ENCODE results near the gene GPAM. TPM values are rescaled to one million over a fixed set of nuclear protein-coding genes. Genes with fewer than 3 reads are reported as not detected.

Gene GPAM
- total RNA-seq, 2 donors from 2014 or later, result 18.5 to 21.3 TPM

DNA sequence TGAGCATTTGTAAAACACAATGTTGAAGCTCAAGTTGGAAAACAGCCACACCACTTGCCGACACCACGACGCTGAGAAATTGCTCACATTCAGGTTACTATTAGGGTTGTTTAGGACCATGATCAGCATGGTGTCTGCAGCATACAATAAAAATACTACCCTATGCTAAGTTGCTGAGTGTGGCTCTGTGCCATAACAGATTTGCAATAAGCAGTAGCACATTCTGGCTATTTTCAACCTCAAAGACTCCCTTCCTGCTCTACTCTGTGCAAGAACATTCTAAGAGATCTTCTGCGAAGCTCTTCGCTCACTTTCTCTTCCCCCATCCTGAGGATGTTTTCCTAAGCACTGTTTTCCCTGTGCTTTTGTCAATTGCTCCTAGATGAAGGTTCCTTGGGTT, 38.3 kb downstream of the GPAM start:
- DNase-seq, result no peak
- no peak overlapping the region for H3K9ac ChIP-seq (ENCODE audit: extremely low read depth, low read length, poor library complexity, severe bottlenecking)
- Mint-ChIP-seq H3K9me3 (no peaks in the 10 kb centered on the region), H3K4me1 (peaks cover 3% of the 10 kb centered on the region), H3K4me3 (no peak overlapping the region), H3K27ac (no peak overlapping the region), H3K27me3 (ENCODE audit: insufficient read depth) (no peaks in the 10 kb centered on the region), H3K36me3 (ENCODE audit: low read depth) (peaks cover 7% of the 10 kb centered on the region)
- H3K9me3 ChIP-seq (ENCODE audit: control insufficient read depth, low read length), result no peaks in the 10 kb centered on the region
- no peaks in the 10 kb centered on the region for H3K4me1 ChIP-seq (ENCODE audit: control insufficient read depth, insufficient read depth, low read length)
- WGBS, 2 experiments (ENCODE audit: insufficient coverage in 1 of 2, insufficient read length in 1 of 2), result 97 to 100% methylated on average over 5 of the region's 5 CpGs
- H3K27ac ChIP-seq (ENCODE audit: low read depth, low read length), result no peak overlapping the region
- TF ChIP-seq, protein P1, sequence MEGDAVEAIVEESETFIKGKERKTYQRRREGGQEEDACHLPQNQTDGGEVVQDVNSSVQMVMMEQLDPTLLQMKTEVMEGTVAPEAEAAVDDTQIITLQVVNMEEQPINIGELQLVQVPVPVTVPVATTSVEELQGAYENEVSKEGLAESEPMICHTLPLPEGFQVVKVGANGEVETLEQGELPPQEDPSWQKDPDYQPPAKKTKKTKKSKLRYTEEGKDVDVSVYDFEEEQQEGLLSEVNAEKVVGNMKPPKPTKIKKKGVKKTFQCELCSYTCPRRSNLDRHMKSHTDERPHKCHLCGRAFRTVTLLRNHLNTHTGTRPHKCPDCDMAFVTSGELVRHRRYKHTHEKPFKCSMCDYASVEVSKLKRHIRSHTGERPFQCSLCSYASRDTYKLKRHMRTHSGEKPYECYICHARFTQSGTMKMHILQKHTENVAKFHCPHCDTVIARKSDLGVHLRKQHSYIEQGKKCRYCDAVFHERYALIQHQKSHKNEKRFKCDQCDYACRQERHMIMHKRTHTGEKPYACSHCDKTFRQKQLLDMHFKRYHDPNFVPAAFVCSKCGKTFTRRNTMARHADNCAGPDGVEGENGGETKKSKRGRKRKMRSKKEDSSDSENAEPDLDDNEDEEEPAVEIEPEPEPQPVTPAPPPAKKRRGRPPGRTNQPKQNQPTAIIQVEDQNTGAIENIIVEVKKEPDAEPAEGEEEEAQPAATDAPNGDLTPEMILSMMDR (conservative IDR thresholded peaks at IDR 0.05), result no peak
- no peaks in the 10 kb centered on the region for H3K27me3 ChIP-seq (ENCODE audit: control insufficient read depth, insufficient read depth, low read length, poor library complexity, severe bottlenecking)
- no peaks in the 10 kb centered on the region for H3K36me3 ChIP-seq (ENCODE audit: control insufficient read depth, insufficient read depth, low read length)
- H3K4me3 ChIP-seq (ENCODE audit: low read length), result no peak overlapping the region

DNA sequence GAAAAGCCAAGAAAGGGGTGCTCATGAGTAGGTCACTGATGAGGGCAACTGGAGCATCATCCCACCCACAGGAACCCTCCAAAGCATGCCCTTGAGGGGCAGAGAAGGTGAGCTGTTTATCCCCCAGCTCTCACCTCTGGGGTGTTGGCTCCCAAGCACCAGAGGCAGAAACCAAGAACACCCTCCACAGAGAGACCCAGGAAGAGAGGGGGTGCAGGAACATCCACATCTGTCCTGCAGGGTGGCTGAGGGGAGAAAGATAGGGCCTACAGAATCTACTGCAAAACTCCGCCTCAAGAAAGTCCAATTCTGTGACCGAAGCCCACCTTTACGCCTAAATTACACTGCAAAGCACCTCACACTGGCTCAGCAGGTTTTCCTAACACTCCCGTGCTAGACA, 40.1 kb downstream of the GPAM start:
- H3K9ac ChIP-seq (ENCODE audit: extremely low read depth, low read length, poor library complexity, severe bottlenecking), result no peak overlapping the region
- Mint-ChIP-seq H3K9me3 (peaks cover under 1% of the 10 kb centered on the region), H3K27ac (no peak overlapping the region), H3K4me3 (no peak overlapping the region), H3K27me3 (ENCODE audit: insufficient read depth) (peaks cover under 1% of the 10 kb centered on the region), H3K36me3 (ENCODE audit: low read depth) (no peaks in the 10 kb centered on the region), H3K4me1 (peaks cover 3% of the 10 kb centered on the region)
- TF ChIP-seq, protein P1 (conservative IDR thresholded peaks at IDR 0.05), result no peak
- WGBS, 2 experiments (ENCODE audit: insufficient coverage in 1 of 2, insufficient read length in 1 of 2), result 84 to 86% methylated on average over 4 of the region's 4 CpGs
- no peak for DNase-seq
- H3K36me3 ChIP-seq (ENCODE audit: control insufficient read depth, insufficient read depth, low read length), result no peaks in the 10 kb centered on the region
- no peaks in the 10 kb centered on the region for H3K27me3 ChIP-seq (ENCODE audit: control insufficient read depth, insufficient read depth, low read length, poor library complexity, severe bottlenecking)
- H3K4me1 ChIP-seq (ENCODE audit: control insufficient read depth, insufficient read depth, low read length), result no peaks in the 10 kb centered on the region
- peaks cover 9% of the 10 kb centered on the region for H3K9me3 ChIP-seq (ENCODE audit: control insufficient read depth, low read length)
- no peak overlapping the region for H3K27ac ChIP-seq (ENCODE audit: low read depth, low read length)
- H3K4me3 ChIP-seq (ENCODE audit: low read length), result no peak overlapping the region

DNA sequence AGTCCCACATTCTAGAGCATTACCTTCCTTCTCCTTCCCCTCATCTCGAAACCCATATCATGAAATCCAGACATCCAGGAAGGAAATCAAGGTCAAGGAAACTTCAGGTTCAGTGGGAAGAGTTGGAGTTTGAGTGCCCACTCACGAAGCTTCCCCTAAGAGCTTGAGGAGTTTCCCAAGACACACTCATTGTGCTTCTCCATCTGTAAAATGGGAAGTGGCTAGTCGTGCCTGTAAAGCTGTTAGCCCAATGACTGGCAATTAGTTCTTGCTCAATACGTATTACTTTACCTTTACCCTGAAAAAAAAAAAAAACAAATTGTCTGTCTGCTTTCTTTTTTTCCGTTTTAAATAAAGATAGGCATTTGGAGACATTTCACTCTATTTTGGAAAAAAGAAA, 42.3 kb downstream of the GPAM start:
- H3K36me3 ChIP-seq (ENCODE audit: control insufficient read depth, insufficient read depth, low read length), result no peaks in the 10 kb centered on the region
- no peak overlapping the region for H3K27ac Mint-ChIP-seq
- no peak overlapping the region for H3K27ac ChIP-seq (ENCODE audit: low read depth, low read length)
- no peak overlapping the region for H3K9ac ChIP-seq (ENCODE audit: extremely low read depth, low read length, poor library complexity, severe bottlenecking)
- peaks cover 9% of the 10 kb centered on the region for H3K9me3 ChIP-seq (ENCODE audit: control insufficient read depth, low read length)
- peaks cover 6% of the 10 kb centered on the region for H3K4me1 Mint-ChIP-seq
- H3K4me3 Mint-ChIP-seq, result no peak overlapping the region
- no peaks in the 10 kb centered on the region for H3K27me3 ChIP-seq (ENCODE audit: control insufficient read depth, insufficient read depth, low read length, poor library complexity, severe bottlenecking)
- peaks cover 2% of the 10 kb centered on the region for H3K9me3 Mint-ChIP-seq
- H3K4me1 ChIP-seq (ENCODE audit: control insufficient read depth, insufficient read depth, low read length), result peaks cover 3% of the 10 kb centered on the region
- H3K4me3 ChIP-seq (ENCODE audit: low read length), result no peak overlapping the region
- 67 to 84% methylated on average over 2 to 4 of the region's 5 CpGs for WGBS, 2 experiments (ENCODE audit: insufficient coverage in 1 of 2, insufficient read length in 1 of 2)
- peaks cover 1% of the 10 kb centered on the region for H3K27me3 Mint-ChIP-seq (ENCODE audit: insufficient read depth)
- DNase-seq, result no peak
- TF ChIP-seq, protein P1 (conservative IDR thresholded peaks at IDR 0.05), result no peak
- H3K36me3 Mint-ChIP-seq (ENCODE audit: low read depth), result no peaks in the 10 kb centered on the region

Data from endodermal cell (in vitro differentiated cells).